HG03558 (cell line): Measurements from ENCODE around the gene GEMIN2.
"Not testable (repeated sequence)": the region's sequence is repeated elsewhere in the genome, so short reads cannot be mapped to it uniquely, and the experiment has no call there.

Source experiments
- ATAC-seq: cut with Tn5 transposase; IDR thresholded peaks from one replicate; pipeline ENCODE4 v1.9.1; 2021; ENCODE audit warnings: moderate number of reproducible peaks; ENCODE audit not compliant: unreplicated experiment; ENCODE audit errors: extremely low read depth

The GEMIN2 gene, protein sequence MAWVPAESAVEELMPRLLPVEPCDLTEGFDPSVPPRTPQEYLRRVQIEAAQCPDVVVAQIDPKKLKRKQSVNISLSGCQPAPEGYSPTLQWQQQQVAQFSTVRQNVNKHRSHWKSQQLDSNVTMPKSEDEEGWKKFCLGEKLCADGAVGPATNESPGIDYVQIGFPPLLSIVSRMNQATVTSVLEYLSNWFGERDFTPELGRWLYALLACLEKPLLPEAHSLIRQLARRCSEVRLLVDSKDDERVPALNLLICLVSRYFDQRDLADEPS

DNA sequence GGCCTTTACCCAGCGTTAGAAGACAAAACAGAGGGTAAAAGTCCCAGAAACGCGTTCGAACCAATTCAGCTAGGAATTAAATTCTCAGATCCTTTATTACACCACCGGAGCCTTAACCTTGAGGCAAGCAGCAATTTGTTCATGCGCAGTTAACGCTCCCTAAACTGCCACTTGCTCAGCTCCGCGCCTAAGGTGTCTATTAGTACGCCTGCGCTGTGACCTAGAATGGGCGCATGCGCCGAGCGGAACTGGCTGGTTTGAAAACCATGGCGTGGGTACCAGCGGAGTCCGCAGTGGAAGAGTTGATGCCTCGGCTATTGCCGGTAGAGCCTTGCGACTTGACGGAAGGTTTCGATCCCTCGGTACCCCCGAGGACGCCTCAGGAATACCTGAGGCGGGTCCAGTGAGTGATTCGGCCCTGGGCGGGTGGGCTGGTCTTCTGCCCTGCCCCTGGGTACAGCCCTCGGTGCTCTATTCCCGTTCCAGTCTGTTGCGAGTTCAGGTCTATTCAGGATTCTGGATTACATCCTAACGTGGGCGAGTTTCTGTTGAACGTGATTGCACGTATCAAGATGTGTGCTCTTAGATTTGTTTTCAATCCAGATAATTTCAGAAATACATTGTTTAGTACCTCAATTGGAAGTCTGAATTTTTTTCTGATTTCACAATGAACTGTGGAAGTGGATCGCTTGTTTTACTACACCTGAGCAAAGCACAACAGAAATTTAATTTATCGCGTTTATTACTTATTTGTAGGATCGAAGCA, at the start of gene GEMIN2:
Gene GEMIN2 (plus strand): TSS at position 251 of the 766 bp plus-strand sequence. CDS start 16 bp downstream, at position 267.
- peak; percentile 92 for ATAC-seq

DNA sequence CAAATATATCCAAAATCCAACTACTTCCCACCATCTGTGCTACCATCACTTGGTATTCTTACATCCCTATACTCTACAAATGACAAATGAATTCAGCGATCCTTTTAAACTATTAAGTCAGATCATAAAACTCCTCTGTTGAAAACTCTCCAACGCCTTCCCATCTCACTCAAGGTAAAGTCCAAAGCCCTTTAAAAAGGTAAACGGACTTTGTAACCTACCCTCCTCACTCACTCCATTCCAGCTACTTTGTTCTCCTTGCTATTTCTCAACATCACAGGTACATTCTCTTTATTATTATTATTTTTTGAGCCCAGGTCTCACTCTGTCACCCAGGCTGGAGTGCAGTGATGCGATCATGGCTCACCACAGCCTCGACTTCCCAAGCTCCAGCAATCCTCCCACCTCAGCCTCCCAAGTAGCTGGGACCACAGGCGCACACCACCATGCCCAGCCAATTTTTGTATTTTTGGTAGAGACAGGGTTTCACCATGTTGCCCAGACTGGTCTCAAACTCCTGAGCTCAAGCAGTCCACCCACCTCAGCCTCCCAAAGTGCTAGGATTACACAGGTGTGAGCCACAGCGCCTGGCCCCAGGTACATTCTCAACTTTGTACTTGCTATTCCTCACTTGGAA, 44.8 kb upstream of the GEMIN2 start:
- not testable (repeated sequence) for ATAC-seq

DNA sequence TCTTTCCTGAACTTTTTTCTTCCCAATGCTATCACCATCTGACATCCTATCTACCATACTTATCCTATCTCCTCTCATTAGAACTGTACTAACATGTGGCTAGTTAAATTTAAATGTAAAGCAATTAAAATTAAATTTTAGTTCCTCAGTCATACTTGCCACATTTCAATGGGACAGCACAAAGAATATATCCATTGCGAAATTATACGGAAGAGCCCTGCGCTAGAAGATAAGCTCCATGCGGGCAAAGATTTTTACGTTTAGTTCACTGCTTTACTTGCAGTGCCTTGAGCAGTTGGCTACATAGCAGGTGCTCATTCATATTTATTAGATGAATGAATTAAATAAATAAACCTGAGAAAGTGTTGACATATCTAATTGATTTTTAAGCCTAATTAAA, 44.2 kb upstream of the GEMIN2 start:
- no peak for ATAC-seq

DNA sequence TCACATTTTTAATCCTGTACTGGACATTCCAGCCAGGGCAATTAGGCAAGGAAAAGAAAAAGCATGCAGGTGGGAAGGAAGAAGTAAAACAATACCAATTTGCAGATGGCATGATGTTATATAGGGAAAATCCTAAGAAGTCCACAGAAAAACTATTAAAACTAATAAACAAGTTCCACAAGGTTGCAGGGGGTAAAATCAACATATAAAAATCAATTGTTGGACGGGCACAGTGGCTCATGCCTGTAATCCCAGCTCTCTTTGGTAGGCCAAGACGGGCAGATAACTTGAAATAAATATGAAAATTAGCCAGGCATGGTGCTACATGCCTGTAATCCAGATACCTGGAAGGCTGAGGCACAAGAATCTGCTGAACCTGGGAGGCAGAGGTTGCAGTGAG, 43.0 kb upstream of the GEMIN2 start:
- no peak for ATAC-seq

DNA sequence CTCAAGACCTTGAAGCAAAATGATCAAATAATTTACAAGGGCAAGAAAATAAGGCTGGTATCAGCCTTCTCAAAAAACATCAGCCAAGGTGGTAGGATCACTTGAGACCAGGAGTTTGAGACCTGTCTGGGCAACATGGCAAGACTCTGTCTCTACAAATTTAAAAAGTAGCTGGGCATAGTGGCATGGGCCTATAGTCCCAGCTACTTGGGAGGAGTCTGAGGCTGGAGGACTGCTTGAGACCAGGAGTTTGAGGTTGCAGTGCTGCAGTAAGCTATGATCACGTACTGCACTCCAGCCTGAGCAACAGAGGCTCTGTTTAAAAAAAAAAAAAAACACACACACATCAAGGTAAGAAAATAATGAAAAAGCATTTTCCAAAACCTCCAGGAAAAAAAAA, 33.2 kb upstream of the GEMIN2 start:
- no peak for ATAC-seq

DNA sequence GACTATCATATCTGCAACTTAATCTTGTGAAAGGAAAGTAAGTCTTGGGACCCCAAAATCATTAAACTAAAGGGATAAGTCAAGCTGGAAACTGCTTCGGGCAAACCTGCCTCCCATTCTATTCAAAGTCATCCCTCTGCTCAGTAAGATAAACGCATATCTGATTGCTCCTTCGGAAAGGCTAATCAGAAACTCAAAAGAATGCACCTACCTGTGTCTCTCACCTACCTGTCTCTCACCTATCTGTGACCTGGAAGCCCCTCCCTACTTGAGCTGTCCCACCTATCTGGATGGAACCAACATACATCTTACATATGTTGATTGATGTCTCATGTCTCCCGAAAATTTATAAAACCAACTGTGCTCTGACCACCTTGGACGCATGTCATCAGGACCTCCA, 31.0 kb upstream of the GEMIN2 start:
- no peak for ATAC-seq

DNA sequence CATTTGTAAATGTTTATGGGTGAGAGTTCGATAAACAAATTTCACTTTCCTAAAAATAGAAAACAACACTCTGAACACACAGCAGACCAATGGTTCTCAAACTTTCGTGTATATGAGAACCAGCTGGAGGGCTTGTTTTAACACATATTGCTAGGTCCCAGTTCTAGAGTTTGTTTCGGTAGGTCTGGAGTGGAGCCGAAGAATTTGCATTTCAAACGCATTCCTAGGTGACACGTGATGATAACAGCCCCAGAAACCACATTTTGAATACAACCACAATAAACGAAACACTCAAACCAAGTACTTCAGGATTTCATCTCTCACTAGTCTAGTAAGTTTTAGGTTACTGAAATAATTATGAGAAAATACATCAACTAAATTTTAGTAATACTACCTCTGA, 28.2 kb upstream of the GEMIN2 start:
- no peak for ATAC-seq

DNA sequence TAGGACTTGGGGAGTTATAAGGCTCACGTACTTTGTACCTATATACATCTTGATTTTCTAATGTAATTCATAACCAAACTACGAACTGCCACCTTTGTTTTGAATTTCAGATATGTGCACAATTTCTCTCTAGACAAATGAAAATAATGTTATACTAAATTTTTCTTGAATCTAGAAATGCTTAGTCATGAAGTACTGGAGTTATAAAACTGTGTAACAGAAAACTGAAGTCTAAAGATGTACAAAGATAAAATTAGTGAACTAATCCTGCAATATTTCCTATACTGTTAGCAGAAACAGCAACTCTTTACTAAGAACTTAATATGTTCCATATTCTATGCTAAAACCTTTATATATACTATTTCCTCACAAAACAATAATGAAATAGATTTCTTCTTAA, 26.6 kb upstream of the GEMIN2 start:
- no peak for ATAC-seq

DNA sequence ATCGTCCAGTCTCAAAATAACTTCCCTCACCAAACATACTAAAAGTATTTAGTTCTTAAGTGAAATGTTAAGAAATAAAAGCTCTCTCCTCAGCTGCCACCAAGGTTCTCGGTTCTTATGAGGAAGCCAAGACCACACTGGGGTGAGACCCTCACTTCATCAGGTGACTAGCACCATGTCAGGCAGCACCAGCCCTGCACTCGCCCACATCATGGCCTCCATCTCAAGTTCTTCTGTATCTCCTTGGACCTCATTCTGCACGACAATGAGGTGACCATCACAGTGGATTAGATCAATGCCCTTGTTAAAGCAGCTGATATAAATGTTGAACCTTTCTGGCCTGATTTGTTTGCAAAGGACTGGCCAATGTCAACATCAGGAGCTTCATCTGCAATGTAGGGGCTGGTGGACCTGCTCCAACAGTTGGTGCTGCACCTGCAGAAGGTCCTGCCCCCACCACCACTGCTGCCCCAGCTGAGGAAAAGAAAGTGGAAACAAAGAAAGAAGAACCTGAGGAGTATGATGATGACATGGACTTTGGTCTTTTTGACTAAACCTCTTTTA, 23.5 kb upstream of the GEMIN2 start:
- ATAC-seq, result no peak

DNA sequence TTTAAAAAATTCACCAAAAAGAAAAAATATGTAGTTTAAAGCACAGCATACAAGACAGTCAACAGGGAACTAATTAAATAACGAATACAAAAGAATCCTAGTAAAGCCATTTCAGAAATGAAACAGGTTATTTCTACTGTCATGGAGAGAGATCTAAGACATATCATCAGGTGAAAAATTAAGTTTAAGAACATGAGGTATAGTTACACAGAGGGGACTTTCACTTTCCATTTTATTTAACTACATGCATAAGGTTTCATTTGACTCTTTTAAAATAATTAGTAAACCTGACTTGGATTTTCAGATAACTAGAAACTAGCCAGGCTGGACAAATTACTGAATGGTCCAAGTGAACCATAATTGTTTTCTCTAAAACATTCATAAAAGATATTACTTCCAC, 22.4 kb upstream of the GEMIN2 start:
- ATAC-seq, result no peak

DNA sequence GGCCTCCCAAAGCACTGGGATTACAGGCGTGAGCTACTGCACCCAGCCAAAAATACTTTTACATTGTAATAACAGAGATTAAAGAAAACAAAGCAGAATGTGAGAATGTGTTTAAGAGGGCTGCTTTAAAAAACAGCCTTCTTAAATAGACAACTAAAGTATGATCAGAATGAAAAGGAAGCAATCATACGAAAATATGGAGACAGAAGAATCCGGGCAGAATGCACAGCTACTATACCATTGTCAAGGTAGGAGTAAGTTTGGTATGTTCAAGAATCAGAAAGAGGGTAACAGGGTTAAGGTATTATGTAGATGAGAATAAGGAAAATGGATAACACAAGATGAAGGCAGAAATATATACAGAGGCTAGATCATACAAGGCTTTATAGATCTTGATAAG, 19.6 kb upstream of the GEMIN2 start:
- ATAC-seq, result no peak

DNA sequence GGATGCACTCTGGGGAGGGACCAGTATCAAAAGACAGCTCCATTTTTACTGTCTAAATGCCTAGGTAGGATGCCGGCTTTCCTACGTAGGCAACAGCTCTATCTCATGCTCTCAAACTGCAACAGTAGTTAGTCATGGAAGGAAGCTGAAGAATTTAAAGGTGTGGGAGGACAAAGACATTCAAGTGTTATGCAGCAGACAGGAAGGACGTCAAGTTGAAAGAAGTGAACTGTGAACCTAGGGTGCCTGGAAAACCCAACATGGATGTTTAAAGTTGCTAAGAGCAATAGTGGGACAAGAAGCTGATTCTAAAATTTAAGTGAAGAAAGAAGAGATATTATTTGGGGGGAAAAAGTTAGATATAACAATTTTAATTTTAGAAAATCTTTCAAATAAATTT, 17.0 kb upstream of the GEMIN2 start:
- ATAC-seq, result no peak

DNA sequence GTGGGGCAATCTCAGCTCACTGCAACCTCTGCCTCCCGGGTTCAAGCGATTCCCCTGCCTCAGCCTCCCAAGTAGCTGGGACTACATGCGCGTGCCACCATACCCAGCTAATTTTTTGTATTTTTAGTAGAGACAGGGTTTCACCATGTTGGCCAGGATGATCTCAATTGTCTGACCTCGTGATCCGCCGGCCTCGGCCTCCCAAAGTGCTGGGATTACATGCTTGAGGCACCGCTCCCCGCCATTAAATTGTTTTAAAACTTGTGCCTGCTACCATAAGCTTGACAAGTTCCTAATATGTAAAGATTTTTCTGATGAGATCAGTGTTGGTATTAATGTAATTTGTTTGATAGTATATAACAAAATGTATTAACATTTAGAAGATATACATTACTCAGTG, 14.9 kb upstream of the GEMIN2 start:
- not testable (repeated sequence) for ATAC-seq

DNA sequence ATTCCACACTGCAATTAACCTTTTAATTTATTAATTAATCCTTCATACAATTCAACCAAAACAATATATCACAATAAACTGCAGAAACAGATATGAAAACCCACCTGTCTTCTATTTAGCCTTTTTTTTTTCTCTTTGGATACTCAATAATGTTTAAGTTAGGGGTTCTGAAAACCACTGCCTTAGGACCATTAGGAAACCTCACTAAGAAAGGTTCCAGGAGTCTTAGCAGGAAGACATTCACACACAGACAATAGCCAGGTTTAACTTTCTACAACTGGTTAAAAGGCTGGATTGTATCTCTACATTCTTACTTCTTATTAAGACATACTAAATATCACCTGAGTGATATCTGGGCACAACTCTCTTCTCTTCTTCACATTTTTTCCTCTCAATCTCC, 14.4 kb upstream of the GEMIN2 start:
- ATAC-seq, result no peak

DNA sequence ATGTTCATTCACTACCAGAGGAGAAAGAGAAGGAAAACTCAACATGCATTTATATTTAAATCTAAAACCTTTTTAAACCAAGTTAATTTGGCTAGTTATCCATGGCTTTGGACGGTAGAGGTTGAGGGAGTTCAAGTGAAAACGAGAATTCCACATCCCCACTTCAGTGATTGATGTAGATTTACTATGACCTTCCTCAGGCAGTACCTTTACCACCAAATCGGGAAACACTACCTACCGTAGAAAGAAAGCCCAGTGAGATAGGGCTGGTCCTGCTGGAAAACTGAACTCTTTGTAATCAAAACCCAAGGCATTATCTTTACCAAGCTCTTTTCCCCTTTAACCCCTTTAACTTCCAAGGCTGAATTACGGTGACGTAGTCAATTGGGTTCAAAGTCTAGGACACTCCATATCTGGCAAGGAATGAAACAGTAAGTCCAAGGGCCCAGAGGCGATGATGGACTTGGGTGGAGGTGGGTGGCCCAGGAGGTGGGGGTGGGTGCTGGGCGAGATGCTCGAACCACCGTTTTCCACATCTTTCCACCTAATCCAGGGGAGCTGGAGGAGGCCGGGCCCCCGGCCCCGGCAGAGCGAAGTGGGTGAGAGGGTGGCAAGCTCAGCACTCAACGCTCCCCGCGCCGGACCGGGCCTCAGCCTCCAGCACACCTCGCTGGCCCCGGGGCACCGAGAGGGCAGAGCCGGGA, 11.7 kb upstream of the GEMIN2 start:
- peak; percentile 4 for ATAC-seq

DNA sequence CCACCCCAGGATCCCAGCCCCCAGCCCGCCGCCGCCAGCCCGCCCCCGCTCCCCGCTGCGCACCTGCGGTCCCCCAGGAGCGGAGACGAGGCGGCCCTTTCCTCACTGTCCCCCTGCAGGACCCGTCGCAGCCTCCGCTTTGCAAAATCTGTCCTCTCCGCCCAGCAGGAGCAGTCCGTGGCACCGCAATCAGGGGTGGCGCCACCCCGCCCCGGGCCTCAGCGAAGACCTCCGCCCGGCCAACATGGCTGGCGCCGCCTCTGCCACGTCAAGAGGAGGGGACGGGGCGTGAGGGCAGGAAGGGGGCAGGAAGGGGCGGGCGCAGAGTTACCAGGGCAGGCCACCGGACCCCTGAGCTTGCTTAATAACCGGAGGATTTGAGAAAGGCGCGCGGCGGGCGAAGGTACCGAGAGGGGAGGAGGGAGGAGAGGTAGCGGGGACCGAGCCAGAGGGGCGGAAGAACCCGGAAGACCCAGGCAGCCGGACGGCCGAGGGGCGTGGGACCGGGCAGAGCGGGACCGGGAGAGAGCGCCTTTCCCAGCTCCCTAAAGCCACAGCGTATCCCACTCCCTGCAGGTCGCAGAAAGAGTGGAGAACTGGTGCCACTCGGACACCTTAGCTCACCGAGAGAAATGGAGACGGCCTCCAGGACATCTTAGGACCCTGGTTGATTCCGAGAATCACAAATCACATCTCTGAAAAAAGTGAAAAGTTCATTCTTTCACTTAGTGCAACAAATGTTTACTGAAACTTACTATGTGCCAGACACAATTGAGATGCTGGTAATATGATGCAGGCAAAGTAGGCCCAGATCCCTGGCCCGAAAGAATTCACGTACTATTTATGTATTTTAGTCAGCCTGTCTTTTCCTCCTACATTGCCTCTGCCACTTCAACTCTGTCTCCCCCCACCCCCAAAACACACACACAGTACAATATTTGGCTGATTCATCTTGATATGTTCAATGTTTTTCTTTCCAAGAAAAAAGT, 10.9 kb upstream of the GEMIN2 start, which contains the start of gene SEC23A:
Gene SEC23A (minus strand): TSS at position 267 of the 989 bp plus-strand sequence. CDS start 7,117 bp downstream, outside the sequence.
- ATAC-seq, result peak; percentile 79

DNA sequence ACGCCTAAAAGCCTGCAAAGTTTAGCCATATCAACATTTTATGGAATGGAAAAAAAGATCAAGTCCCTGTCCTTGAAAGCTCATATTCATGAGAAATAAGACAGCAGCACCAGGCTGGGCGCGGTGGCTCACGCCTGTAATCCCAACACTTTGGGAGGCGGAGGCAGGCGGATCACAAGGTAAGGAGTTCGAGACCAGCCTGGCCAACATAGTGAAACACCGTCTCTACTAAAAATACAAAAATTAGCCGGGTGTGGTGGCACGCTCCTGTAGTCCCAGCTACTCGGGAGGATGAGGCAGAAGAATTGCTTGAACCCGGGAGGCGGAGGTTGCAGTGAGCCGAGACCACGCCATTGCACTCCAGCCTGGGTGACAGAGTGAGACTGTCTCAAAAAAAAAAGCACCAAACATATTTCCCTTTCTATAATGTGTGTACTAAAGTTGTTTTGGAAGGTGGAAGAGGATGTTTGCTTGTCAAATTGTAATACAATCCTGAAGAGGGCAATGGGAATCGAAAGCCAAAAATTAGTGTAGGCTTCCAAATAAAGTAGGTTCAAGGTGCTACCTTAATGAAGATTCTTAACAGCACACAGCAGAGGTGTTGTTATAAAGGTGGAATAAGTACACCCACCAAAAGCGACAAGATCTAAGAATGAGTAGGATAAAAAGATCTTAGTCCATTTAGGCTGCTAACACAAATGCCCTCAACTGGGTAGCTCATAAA, 9.9 kb upstream of the GEMIN2 start:
- not testable (repeated sequence) for ATAC-seq

DNA sequence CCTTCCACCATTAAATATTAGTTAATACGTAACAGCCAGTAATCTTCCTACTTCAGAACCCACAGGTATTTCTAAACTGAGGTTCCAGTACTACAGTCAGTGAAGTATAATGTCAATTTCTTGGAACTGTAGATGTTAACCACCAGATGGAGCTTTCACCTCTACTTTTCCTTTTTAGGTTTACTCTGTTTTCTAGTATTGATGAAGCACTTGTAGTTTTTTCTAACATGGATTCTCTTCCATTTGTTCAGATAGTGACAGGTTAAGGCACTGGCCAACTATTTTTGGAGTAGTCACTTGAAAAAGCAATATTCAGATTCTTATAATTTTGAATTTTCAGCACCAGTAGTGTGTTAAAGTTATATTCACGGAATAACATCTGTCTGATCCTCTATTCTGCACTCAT, 6.5 kb upstream of the GEMIN2 start:
- no peak for ATAC-seq

DNA sequence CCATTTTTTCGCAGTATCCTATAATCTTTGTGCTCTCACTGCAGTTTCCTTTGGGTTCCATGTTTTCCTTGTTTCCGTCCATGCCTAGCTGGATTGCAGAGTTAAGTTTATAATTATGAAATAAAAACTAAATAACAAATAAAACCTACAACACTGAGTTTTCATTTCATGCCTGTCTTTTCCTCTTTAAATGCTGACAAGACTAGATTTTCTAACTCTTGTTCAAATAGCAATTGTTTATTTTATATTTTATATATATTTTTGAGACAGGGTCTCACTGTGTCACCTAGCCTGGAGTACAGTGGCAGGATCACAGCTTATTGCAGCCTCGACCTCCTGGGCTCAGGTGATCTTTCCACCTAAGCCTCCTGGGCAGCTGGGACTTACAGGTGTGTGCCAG, 5.3 kb upstream of the GEMIN2 start:
- no peak for ATAC-seq
